Retinal pigment epithelial cell (primary cell): ENCODE measurements around the gene PLXNA4.

Experiments used
- DNase-seq: peaks from one replicate; pipeline ENCODE4 v3.0.0-alpha.2; 2010; ENCODE audit warnings: low read depth
- H3K4me3 ChIP-seq: 2 replicates; pipeline ENCODE4 v1.5.1; 2011; ENCODE audit warnings: mild to moderate bottlenecking, low read length, control low read depth, moderate library complexity
- TF ChIP-seq, protein P1 (sequence below): conservative IDR thresholded peaks from 2 replicates; pipeline ENCODE4 v1.5.1; 2011; ENCODE audit warnings: low read depth, low read length, control low read depth, inconsistent platforms

The PLXNA4 gene

DNA sequence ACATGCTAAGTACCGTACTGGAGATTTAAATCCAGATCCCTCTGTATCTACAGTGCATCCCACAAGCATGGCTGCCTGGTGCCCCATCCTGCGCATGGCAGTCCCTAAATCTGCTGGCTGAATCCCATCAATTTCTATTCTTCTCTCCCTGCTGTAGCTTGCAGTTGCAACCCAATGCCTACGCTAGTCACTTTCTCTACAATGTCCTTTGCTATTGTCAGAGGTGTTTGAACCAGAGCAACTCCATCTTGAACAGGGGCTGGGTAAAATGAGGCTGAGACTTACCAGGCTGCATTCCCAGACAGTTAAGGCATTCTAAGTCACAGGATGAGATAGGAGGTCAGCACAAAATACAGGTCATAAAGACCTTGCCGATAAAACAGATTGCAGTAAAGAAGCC, 461.2 kb downstream of the PLXNA4 start:
- no peak overlapping the region for H3K4me3 ChIP-seq
- DNase-seq: no peak
- TF ChIP-seq, protein P1, sequence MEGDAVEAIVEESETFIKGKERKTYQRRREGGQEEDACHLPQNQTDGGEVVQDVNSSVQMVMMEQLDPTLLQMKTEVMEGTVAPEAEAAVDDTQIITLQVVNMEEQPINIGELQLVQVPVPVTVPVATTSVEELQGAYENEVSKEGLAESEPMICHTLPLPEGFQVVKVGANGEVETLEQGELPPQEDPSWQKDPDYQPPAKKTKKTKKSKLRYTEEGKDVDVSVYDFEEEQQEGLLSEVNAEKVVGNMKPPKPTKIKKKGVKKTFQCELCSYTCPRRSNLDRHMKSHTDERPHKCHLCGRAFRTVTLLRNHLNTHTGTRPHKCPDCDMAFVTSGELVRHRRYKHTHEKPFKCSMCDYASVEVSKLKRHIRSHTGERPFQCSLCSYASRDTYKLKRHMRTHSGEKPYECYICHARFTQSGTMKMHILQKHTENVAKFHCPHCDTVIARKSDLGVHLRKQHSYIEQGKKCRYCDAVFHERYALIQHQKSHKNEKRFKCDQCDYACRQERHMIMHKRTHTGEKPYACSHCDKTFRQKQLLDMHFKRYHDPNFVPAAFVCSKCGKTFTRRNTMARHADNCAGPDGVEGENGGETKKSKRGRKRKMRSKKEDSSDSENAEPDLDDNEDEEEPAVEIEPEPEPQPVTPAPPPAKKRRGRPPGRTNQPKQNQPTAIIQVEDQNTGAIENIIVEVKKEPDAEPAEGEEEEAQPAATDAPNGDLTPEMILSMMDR: no peak

DNA sequence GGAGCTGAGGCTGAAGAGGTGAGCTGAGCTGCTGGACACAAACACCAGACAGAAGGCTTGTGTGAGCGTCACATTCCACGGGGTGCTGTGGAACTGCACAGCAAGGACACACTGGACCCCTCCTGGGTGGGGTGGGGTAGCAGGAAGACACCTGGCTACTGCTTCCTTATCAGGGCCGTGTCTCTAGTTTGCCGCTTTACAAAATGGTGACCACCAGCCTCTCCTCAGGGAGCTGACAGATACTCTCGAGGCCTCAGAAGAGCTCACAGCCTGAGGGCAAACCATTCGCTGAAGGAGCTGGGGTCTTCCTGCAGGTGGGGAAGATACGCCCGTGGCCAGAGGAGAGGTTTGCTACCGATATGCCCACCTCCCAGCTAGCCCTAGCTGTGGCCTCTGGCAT, 461.9 kb downstream of the PLXNA4 start:
- H3K4me3 ChIP-seq: no peak overlapping the region
- TF ChIP-seq, protein P1: no peak
- DNase-seq: no peak

DNA sequence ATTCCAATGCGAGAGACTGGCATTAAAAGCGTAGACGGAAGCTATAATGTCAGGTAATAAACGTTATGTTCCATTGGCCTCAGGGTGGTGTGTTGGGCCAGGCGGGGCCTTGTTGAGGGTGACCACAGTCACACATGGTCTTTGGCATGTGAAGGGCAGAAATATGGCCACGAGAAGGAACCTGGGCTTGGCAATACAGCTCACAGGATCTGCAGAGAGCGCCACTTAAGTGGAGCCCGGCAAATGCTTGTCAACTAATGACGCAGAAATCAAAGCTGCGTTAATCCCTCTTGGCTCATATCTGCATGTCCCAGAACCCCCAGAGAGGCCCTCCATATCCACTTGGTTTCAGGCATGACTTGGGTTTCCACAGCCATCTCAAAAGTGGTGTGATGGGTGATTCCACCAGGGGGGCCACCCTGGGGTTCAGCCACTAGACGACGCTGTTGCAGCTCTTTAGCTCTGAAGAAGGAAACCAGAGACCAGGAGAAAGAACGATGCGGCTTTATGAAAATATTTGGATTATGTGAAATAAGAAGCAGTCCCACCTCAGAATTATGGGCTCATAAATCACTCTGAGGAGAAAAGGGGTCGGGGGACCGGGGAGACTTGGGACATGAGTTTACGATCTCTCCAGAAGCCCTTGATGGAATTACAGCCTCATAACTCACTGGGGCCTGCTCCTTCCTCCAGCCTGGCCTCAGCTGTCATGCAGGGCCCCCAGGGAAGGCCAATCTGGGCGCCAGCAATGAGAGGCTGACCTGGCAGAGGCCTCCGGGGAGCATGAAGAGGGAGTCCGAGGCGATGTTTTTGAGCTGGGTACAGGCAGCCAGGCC, 462.5 kb downstream of the PLXNA4 start:
- TF ChIP-seq, protein P1: peak; percentile 60
- DNase-seq: peak; percentile 66
- H3K4me3 ChIP-seq: no peak overlapping the region

DNA sequence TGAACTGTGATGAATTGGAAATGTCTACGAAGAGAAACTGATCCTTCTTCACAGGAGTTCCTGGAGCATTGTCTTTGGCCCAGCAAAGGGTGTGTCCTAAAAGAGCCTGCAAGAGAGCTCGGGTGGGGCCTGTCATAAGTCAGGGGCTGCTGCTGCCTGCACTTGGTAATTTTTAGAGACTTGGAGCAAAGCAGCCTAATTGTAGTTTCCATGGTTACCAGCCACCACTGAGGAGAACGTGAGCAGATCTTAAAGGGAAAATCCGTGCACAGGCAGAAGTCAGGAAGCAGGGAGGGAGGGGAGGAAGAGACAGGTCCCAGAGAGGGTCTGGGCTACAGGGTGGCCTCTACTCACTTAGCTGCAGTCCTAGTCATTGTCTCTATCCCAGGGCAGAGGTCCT, 463.6 kb downstream of the PLXNA4 start:
- no peak overlapping the region for H3K4me3 ChIP-seq
- TF ChIP-seq, protein P1: no peak
- DNase-seq: no peak

DNA sequence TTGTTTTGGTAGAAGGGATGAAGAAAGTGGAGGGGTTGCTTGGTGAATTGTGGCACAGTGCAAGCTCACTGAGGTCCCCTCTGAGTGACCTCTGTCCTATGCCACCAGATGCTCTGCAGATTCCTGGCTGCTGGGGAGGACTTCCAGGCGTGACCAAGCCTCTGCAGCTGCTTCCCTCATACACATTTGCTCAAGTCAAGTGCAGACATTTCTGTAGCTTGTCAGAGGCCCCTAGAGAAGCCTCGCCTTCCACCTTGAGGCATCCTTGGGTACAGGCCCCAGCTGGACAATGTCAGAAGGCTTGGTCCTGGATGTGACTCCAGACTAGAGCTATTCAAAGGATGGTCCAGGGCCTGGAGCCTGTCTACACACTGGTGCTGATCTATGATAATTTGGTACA, 464.2 kb downstream of the PLXNA4 start:
- DNase-seq: no peak
- no peak overlapping the region for H3K4me3 ChIP-seq
- TF ChIP-seq, protein P1: no peak

DNA sequence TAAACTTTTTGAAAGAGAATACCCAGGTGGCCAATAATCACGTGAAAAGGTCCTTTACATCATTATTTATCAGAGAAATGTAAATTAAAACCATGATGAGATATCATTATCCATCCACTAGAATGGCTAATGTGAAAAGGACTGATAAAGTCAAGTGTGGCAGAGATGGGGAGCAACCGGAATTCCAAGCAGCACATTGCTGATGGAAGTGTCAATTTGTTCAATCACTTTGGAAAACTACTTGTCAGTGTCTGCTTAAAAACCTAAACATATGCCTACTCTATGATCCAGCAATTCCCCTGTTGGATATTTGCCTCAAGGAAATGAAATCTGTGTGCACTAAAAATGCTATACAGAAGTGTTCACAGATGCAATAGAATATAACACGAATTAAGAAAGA, 465.6 kb downstream of the PLXNA4 start:
- DNase-seq: no peak
- TF ChIP-seq, protein P1: no peak
- no peak overlapping the region for H3K4me3 ChIP-seq

DNA sequence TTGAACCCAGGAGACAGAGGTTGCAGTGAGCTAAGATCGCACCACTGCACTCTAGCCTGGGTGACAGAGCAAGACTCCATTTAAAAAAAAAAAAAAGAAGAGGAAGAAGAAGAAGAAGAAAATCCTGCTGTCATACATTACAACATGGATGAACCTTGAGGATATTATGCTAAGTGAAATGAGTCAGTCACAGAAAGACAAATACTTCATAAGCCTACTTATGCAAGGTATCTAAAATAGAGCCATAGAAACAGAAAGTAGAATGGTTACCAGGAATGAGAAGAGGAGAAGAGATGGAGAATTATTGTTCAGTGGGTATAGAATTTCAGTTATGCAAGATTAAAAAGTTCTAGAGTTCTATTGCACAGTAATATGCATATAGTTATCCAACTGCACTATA, 466.5 kb downstream of the PLXNA4 start:
- no peak for DNase-seq

More for the DNA sequence above, 466.5 kb downstream of the PLXNA4 start:
- TF ChIP-seq, protein P1: no peak
- no peak overlapping the region for H3K4me3 ChIP-seq
